ENCODE data around the gene ZNG1B.
"Not testable (repeated sequence)": the region's sequence is repeated elsewhere in the genome, so short reads cannot be mapped to it uniquely, and the experiment has no call there.

- not testable (repeated sequence) for TF ChIP-seq CTCF, POLR2A (IDR thresholded peaks at IDR 0.05)
These were observed 103.3 kb downstream of the ZNG1B start for GRCh38 chr2:113540834-113541203.

Measured in breast epithelium (tissue), 3 donors.